H9 (cell line): Measurements from ENCODE around the gene TRANK1. TPM values are rescaled to one million over a fixed set of nuclear protein-coding genes. Genes with fewer than 3 reads are reported as not detected.
A peak's percentile ranks its signal among the peaks of the same experiment; 100 is the strongest.

Source experiments
- DNase-seq: peaks from one replicate; pipeline ENCODE4 v3.0.0-alpha.2; 2017
- H2AFZ ChIP-seq: one replicate; pipeline ENCODE4 v1.6.1; 2013; ENCODE audit warnings: mild to moderate bottlenecking, low read length, control low read depth, moderate library complexity
- H2AK5ac ChIP-seq: 2 replicates; pipeline ENCODE4 v1.6.1; 2013; ENCODE audit warnings: low read length, control low read depth, mixed read lengths; ENCODE audit not compliant: insufficient read length
- H2BK120ac ChIP-seq: one replicate; pipeline ENCODE4 v1.6.1; 2013; ENCODE audit warnings: low read depth, mild to moderate bottlenecking, low read length, control low read depth, inconsistent platforms; ENCODE audit not compliant: poor library complexity, severe bottlenecking
- H2BK12ac ChIP-seq: 2 replicates; pipeline ENCODE4 v1.6.1; 2013; ENCODE audit warnings: low read length, control low read depth, mixed read lengths, low read depth; ENCODE audit not compliant: insufficient read length
- H2BK15ac ChIP-seq: 2 replicates; pipeline ENCODE4 v1.6.1; 2013; ENCODE audit warnings: low read depth, low read length, control low read depth
- H2BK20ac ChIP-seq: one replicate; pipeline ENCODE4 v1.6.1; 2013; ENCODE audit warnings: low read depth, mild to moderate bottlenecking, low read length, control low read depth, inconsistent platforms; ENCODE audit not compliant: poor library complexity, severe bottlenecking
- H2BK5ac ChIP-seq: 2 replicates; pipeline ENCODE4 v1.6.1; 2013; ENCODE audit warnings: low read length, control low read depth, mixed read lengths; ENCODE audit not compliant: insufficient read length
- H3K14ac ChIP-seq: 2 replicates; pipeline ENCODE4 v1.6.1; 2013; ENCODE audit warnings: low read length, control low read depth; ENCODE audit not compliant: insufficient read depth
- H3K18ac ChIP-seq: 2 replicates; pipeline ENCODE4 v1.6.1; 2013; ENCODE audit warnings: low read depth, mild to moderate bottlenecking, mixed read lengths, low read length, control low read depth; ENCODE audit not compliant: insufficient read length
- H3K23ac ChIP-seq: 2 replicates; pipeline ENCODE4 v1.6.1; 2013; ENCODE audit warnings: low read length, control low read depth, mixed read lengths, low read depth; ENCODE audit not compliant: insufficient read length
- H3K23me2 ChIP-seq: 2 replicates; pipeline ENCODE4 v1.6.1; 2013; ENCODE audit warnings: low read depth, mild to moderate bottlenecking, mixed read lengths, low read length, control low read depth; ENCODE audit not compliant: insufficient read length, poor library complexity, severe bottlenecking
- H3K27ac ChIP-seq: 2 replicates; pipeline ENCODE4 v1.5.1; 2013; ENCODE audit warnings: low read length, control low read depth, mixed read lengths, low read depth; ENCODE audit not compliant: insufficient read length
- H3K27me3 ChIP-seq: 2 replicates; pipeline ENCODE4 v1.6.1; 2013; ENCODE audit warnings: low read length, control low read depth, inconsistent platforms; ENCODE audit not compliant: insufficient read depth
- H3K4ac ChIP-seq: 2 replicates; pipeline ENCODE4 v1.6.1; 2013; ENCODE audit warnings: low read depth, mild to moderate bottlenecking, control low read depth, inconsistent platforms, low read length, moderate library complexity
- H3K4me1 ChIP-seq: 2 replicates; pipeline ENCODE4 v1.6.1; 2013; ENCODE audit warnings: low read length, control low read depth, inconsistent platforms; ENCODE audit not compliant: insufficient read depth
- H3K4me2 ChIP-seq: 2 replicates; pipeline ENCODE4 v1.6.1; 2013; ENCODE audit warnings: low read length, control low read depth, mixed read lengths; ENCODE audit not compliant: insufficient read length, insufficient read depth
- H3K56ac ChIP-seq: 2 replicates; pipeline ENCODE4 v1.6.1; 2013; ENCODE audit warnings: low read depth, mild to moderate bottlenecking, mixed read lengths, low read length, control low read depth; ENCODE audit not compliant: insufficient read length
- H3K79me1 ChIP-seq: 2 replicates; pipeline ENCODE4 v1.6.1; 2013; ENCODE audit warnings: low read depth, mild to moderate bottlenecking, moderate library complexity, low read length, control low read depth, inconsistent platforms; ENCODE audit not compliant: insufficient read depth, poor library complexity, severe bottlenecking
- H3K79me2 ChIP-seq: 2 replicates; pipeline ENCODE4 v1.6.1; 2013; ENCODE audit warnings: low read length, control low read depth, inconsistent platforms; ENCODE audit not compliant: insufficient read depth
- H3K9ac ChIP-seq: 2 replicates; pipeline ENCODE4 v1.6.1; 2013; ENCODE audit warnings: low read length, control low read depth, mixed read lengths; ENCODE audit not compliant: insufficient read length; ENCODE audit errors: extremely low read depth
- H3K9me3 ChIP-seq: one replicate; pipeline ENCODE4 v1.6.1; 2013; ENCODE audit warnings: low read depth, low read length, inconsistent platforms; ENCODE audit not compliant: control insufficient read depth
- H3T11ph ChIP-seq: one replicate; pipeline ENCODE4 v1.6.1; 2013; ENCODE audit warnings: mild to moderate bottlenecking, low read length, control low read depth, inconsistent platforms
- H4K20me1 ChIP-seq: one replicate; pipeline ENCODE4 v1.6.1; 2013; ENCODE audit not compliant: control insufficient read depth, insufficient read length, insufficient read depth
- H4K5ac ChIP-seq: 2 replicates; pipeline ENCODE4 v1.6.1; 2013; ENCODE audit warnings: low read depth, mild to moderate bottlenecking, mixed read lengths, low read length, control low read depth; ENCODE audit not compliant: insufficient read length
- H4K8ac ChIP-seq: replicated peaks from 2 replicates; pipeline ENCODE4 v1.6.1; 2013; ENCODE audit warnings: low read length, control low read depth, mixed read lengths, low read depth; ENCODE audit not compliant: insufficient read length
- H4K91ac ChIP-seq: 2 replicates; pipeline ENCODE4 v1.6.1; 2013; ENCODE audit warnings: low read depth, mild to moderate bottlenecking, moderate library complexity, mixed read lengths, low read length, control low read depth; ENCODE audit not compliant: insufficient read length
- H3K27ac Mint-ChIP-seq, 3 experiments: 2 replicates in 2 of 3; 3 replicates in 1 of 3; pipeline ENCODE4 v1.8.0; 2020 to 2021; ENCODE audit warnings: mixed read lengths in 3 of 3, mild to moderate bottlenecking in 1 of 3, moderate library complexity in 1 of 3
- H3K27me3 Mint-ChIP-seq: 2 replicates; pipeline ENCODE4 v1.8.0; 2021; ENCODE audit warnings: low read depth, mild to moderate bottlenecking, moderate library complexity, mixed read lengths
- H3K36me3 Mint-ChIP-seq, 3 experiments: 2 replicates in 2 of 3; 3 replicates in 1 of 3; pipeline ENCODE4 v1.8.0; 2020 to 2021; ENCODE audit warnings: low read depth in 3 of 3, mixed read lengths in 3 of 3; ENCODE audit not compliant: insufficient read depth in 1 of 3
- H3K4me1 Mint-ChIP-seq, 2 experiments: 2 replicates each; pipeline ENCODE4 v1.8.0; 2020; ENCODE audit warnings: mixed read lengths in 2 of 2
- H3K4me3 Mint-ChIP-seq, 2 experiments: 2 replicates in 1 of 2; 3 replicates in 1 of 2; pipeline ENCODE4 v1.8.0; 2020 to 2021; ENCODE audit warnings: mild to moderate bottlenecking in 2 of 2, mixed read lengths in 2 of 2, moderate library complexity in 1 of 2
- H3K9me3 Mint-ChIP-seq, 2 experiments: 2 replicates in 1 of 2; 3 replicates in 1 of 2; pipeline ENCODE4 v1.8.0; 2020; ENCODE audit warnings: mild to moderate bottlenecking in 2 of 2, mixed read lengths in 2 of 2, moderate library complexity in 1 of 2
- CTCF ChIP-seq: fragments of 200-600 bp; sonication (generic); conservative IDR thresholded peaks from 3 replicates; pipeline ENCODE4 v1.8.0; 2021; ENCODE audit warnings: antibody characterized with exemption, mild to moderate bottlenecking
- WGBS: extraction: QIAGEN DNeasy Blood & Tissue Kit; methylation state at CpG from one replicate; pipeline ENCODE4 v1.1.7; 2013; ENCODE audit warnings: missing lambda C conversion rate, low lambda C conversion rate, mixed read lengths; ENCODE audit not compliant: insufficient read length; ENCODE audit errors: extremely low coverage; 5-methylcytosine and 5-hydroxymethylcytosine counted together
- total RNA-seq: library from RNA; stranded (reverse); gene quantifications from 2 replicates; pipeline ENCODE4 v1.2.1, GENCODE V29; 2021

TRANK1 gene
- total RNA-seq, 1 experiment from 2014 or later, result 5.9 TPM

- Mint-ChIP-seq H3K27me3 (no peaks in the 10 kb centered on the region), H3K9me3 (no peaks in the 10 kb centered on the region), H3K27ac (no peak overlapping the region), H3K4me3 (no peak overlapping the region), H3K4me1 (peaks cover 7 to 8% of the 10 kb centered on the region in 2 experiments), H3K36me3 (no peaks in the 10 kb centered on the region)
- Histone ChIP-seq H3K14ac (no peak overlapping the region), H3K27ac (no peak overlapping the region), H2BK20ac (no peak overlapping the region), H2BK120ac (no peak overlapping the region), H3K79me2 (no peaks in the 10 kb centered on the region), H3K9me3 (no peaks in the 10 kb centered on the region), H2BK5ac (no peak overlapping the region), H2AK5ac (no peak overlapping the region), H3K23me2 (no peaks in the 10 kb centered on the region), H3K56ac (no peak overlapping the region), H4K8ac (no peak overlapping the region), H4K91ac (no peak overlapping the region), H2BK15ac (no peak overlapping the region), H3T11ph (no peak overlapping the region), H4K5ac (no peak overlapping the region), H3K4ac (no peak overlapping the region), H3K18ac (no peak overlapping the region), H4K20me1 (no peaks in the 10 kb centered on the region), H3K4me2 (no peak overlapping the region), H2AFZ (no peak overlapping the region), H3K9ac (no peak overlapping the region), H3K79me1 (no peaks in the 10 kb centered on the region), H3K27me3 (no peaks in the 10 kb centered on the region), H2BK12ac (no peak overlapping the region), H3K23ac (no peak overlapping the region), H3K4me1 (peaks cover 2% of the 10 kb centered on the region)
- DNase-seq, result no peak
- TF ChIP-seq CTCF, result peak; percentile 46; the same call in 2 of the 3 replicates
- no CpG with 5 or more reads among the region's 2 CpGs for WGBS
Measured at GRCh38 chr3:36871379-36872126, 73.3 kb downstream of the TRANK1 start.
